HS-27A (cell line): ENCODE results near the gene ODAD4.

Source experiments
- DNase-seq: peaks from one replicate; pipeline ENCODE4 v3.0.0-alpha.2; 2012; ENCODE audit warnings: low read depth, missing footprints

ODAD4 gene

GRCh38 chr17:41971721-41972523 lies 41.5 kb downstream of the ODAD4 start:
- DNase-seq: no peak

DNA sequence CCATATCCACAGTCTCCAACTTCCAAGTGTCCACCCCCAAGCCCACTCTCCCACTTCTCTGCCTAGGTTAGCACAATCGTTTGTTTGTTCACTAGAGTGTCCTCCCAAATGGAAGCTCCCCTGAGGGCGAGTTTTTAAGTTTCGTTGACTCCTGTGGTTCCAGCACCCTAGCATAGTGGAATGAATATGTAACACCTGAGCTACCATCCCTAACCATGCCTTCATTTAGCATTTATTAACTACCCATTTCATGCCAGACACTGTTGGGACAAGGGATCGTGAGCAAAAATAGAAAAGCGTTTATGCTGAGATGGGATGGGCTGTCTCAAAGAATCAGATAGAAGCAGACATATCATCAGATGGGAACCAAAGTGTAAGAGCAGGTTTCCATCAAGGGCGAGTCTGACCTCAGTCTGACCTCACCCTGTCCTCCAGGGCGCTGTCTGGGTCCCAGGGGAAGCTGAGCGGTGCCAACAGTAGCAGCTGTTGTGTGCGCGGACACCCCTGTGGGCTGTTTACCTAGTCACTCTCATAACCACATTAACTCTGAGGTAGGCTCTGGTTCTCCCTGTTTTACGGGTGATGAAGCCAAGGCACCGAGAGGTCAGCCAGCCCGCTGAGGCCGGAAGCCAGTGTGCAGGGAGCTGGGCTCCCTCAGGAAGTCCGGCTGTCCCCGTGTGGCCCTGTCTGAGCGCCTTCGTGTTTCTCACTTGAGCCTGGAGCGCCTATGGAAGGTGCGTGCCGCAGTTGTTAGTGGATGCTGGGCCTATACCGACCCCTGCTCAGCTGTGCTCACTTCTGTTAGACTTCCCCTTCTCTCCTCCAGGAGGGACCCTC lies 42.4 kb downstream of the ODAD4 start:
- no peak for DNase-seq

DNA sequence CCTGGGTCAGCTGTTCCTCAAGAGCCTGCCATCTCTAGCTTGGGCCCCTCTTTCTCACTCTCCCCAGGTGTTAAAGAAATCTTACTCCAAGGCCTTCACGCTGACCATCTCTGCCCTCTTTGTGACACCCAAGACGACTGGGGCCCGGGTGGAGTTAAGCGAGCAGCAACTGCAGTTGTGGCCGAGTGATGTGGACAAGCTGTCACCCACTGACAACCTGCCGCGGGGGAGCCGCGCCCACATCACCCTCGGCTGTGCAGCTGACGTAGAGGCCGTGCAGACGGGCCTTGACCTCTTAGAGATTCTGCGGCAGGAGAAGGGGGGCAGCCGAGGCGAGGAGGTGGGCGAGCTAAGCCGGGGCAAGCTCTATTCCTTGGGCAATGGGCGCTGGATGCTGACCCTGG lies 43.0 kb downstream of the ODAD4 start:
- no peak for DNase-seq

- DNase-seq: no peak
These were observed 43.6 kb downstream of the ODAD4 start for GRCh38 chr17:41974031-41974430.

GRCh38 chr17:41974658-41975057 lies 44.2 kb downstream of the ODAD4 start:
- DNase-seq: no peak

DNA sequence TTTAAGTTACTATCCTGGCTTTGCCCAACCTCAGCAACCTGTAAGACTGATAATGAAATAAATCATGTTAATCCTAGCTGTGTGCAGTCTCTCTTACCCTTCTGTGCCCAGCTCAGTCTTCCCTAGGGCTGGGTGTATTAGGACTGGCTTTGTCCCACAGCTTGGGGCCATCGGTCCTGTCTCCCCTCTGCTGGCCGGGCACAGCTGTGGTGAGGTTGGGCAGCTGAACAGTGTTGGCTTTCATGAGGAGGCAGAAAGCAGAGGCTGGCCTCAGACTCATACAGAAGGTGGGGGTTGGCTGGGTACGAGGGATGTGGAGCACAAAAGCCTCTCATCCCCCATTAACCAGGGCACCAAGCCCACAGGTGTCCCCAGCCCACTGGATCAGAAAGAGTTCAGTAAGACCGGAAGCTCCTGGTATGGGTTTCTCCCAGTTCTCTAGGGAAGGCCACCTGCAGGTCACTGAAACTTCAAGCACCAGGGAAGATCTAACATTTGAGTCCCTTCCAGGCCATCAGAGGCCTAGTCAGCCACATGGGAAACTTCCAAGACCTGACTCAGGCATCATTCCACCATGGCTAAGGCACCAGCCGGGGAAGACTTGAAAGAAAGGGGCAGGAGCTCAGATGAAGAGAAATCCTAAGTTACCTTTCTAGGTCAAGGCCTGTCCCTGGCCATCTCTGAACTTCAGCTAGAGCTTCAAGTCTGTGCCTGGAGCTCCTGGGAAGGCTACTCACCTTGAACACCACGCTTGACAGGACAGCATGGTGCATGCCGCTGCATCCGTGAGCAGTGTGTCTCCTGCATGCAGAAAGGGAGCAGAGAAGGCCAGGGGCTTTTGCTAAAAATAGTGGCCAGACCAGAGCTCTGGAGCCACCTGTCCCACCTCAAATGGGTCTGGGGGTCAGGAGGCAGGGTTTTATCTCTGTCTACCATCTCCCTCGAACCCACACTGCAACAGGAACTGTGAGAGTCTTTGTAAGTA lies 45.0 kb downstream of the ODAD4 start:
- no peak for DNase-seq

DNA sequence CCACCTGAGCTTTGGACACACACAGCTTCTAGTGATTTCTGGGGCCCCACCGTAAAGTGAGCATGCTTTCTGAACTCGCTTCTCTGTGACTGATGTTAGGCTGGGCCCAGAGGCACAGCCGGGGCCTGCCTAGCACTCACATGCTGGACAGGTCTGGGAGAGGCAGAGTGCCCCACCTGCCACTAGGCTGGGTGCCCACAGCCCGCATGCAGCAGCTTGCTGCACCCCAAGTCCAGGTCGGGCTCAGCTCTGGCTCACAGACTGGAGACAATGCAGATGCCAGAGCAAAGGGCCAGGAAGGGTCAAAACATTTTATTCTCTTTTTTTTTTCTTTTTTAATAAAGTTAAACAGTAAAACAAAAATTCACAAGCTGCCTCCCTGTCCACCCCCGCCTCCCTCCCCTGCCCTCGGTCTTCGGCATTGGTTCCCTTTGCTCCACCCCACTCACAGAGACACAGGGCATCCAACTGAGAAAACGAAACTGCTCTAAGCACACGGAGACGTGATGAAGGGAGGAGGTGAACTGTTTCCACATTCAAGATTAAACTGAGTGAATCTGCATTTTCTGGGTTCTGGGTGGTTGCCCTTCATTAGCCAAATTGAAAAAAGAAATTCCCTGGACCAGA lies 45.8 kb downstream of the ODAD4 start:
- no peak for DNase-seq

DNA sequence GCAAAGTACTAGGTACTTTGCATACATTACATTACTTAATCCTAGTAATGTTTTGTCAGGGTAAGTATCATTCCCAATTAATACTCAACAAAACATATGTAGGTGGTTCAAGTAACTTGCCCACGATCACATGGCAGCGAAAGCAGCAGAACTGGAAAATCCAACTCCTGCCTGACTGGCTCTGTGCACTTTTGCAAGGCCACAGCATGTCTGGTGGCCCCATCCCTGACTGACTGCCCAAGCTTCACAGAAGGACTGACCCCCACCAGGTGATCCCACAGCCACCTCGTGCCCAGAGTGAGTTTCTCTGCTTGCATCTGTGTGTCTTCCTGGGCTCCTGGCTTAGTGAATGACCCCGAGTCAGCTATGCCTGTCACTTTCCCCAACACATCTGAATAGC lies 47.6 kb downstream of the ODAD4 start:
- no peak for DNase-seq

DNA sequence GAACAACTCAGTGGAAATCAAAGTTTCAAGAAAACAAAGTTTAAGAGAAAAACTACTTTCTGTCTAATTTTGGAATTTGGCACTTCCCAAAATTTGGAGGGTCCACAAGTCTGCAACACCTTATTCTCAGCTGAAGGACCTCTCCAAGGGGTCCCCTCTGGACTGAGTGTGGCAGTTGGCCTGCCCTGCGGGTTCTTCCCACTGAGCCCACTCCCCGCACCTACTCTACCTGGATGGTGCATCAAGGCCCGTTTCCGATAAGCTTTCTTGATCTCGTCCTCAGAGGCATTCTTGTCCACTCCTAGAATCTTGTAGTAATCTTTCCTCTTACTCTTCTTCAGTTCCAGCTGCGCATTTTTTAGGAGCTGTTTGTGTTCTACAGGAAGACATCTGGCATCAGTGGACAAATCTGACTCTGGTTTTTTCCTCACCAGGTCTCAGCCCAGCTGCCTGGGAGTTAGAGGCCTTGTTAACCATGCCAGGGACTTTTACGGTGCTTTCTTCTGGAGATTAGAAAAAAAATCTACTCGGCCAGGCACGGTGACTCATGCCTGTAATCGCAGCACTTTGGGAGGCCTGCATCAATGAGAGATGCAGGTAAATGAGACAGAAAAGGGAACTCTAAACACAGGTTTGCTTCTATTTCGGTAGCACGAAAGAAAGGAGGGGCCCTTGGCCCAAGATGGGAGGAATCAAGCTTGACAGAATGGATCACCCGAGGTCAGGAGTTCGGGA lies 51.8 kb downstream of the ODAD4 start:
- DNase-seq: no peak

GRCh38 chr17:41984454-41984853 lies 54.0 kb downstream of the ODAD4 start:
- no peak for DNase-seq

DNA sequence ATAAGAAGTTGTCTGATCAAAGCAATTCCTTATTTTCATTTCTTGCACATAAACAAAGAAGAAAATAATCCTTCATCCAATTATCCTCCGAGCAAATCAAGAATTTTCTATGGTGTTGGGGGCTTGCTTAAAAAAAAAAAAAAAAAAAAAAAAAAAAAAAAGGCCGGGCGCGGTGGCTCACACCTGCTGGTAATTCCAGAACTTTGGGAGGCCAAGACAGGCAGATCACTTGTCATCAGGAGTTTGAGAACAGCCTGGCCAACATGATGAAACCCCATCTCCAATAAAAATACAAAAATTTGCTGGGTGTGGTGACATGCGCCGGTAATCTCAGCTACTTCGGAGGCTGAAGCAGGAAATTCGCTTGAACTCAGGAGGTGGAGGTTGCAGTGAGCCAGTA lies 55.5 kb downstream of the ODAD4 start:
- no peak for DNase-seq

DNA sequence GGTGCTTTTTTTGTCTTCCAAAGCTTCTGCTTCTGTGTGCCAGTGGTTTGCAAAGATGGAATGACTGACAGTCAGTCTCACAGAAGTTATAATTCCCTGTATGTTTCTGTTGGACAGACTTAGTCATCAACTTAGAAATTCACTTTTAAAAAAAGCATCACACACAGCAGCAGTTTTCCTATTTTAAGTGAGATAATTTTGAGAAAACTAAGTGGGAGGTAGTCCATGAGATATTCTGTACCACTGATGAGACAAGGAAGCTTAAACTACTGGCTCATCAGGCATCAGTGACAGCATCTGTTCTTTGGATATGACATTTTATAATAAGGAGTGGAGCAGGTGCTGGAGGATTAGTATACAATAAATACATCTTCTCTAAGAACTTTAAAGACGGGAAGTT lies 56.2 kb downstream of the ODAD4 start:
- no peak for DNase-seq

- no peak for DNase-seq
These were observed 57.2 kb downstream of the ODAD4 start for GRCh38 chr17:41987642-41988041.

DNA sequence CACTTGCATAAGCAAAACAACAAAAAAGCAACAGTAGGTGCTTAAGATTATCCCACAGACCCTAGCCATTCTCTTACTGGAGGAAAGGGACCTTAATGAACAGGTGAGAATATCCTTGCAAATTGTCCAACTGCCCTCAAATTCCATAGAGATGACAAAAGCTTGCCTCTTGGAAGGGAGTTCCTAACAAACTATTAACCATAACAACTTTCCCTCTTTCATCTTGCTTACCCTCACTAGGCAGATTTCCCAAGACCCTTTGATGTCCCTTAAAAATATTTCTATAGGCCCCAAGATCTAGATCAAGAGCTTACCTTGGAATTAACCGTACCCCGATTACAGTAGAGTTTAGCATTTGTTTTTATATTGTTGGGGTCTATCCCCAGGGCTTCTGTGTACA lies 58.0 kb downstream of the ODAD4 start:
- DNase-seq: no peak

- no peak for DNase-seq
These were observed 59.4 kb downstream of the ODAD4 start for GRCh38 chr17:41989702-41990419.

DNA sequence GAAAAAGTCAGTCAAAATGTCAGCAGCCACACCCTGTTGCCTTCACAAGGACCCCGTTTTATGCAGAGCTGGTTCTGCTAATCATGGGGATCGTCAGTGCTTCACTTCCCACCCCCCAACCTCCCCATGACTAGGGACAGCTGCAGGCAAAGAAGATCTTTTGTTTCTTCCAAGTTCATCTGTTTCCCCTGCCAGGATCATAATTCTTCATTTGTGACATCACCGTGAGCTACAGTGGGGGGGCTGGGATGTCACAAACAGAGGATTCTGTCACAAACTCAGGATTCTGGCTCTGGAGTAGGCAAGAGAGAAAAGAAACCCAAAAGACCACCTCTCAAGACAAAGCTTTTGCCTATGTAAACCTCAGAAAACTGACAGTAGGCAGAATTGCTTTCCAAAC lies 62.2 kb downstream of the ODAD4 start:
- DNase-seq: no peak

DNA sequence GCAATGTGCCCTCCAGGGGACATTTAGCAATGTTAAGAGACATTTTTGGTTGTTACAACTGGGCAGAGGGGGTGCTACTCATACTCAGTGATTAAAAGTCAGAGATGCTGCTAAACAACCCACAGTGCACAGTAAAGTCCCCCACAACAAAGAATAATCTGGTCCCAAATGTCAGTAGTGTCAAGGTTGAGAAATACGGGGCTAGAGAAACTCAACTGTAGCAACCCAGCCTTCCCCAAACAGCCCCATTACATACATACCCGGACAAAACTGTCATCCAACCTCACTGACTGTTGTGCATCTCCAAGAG lies 66.4 kb downstream of the ODAD4 start:
- DNase-seq: no peak

DNA sequence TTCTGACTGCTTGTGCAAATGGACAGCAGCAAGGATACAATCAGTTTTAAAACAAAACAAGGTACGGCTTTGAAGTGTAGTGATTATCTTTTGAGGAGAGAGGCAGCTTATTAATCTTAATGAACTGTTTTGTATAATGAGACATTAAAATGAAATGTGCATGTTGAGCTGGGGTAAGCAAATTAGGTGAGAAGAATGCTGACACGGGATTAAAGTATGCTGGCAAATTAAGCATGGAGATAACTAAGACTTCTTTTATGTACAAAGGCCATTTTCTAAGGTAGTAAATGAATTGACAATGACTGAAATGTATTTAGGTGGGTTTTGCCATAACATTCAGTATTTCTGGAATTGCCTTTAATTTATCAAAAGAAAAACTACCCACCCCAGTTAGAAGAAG lies 68.1 kb downstream of the ODAD4 start:
- no peak for DNase-seq

GRCh38 chr17:42000413-42001133 lies 70.2 kb downstream of the ODAD4 start:
- no peak for DNase-seq

DNA sequence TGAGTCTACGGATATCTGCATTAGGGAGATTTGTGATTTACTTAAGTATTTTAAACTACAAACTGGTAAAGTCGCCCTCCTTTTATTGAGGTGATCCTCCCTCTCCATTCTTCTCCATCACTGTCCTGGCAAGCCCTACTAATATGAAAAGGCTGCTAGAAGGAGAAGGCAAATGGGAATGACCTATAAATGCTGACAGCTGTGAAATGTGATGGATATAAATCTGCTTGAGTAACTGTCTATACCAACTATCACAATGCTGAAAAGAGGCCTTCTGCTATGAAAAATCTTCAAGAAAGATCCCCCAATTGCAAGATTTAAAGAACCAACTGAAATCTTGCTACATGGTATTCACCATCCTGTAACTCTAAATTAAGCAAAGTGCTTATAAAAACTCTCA lies 71.3 kb downstream of the ODAD4 start:
- DNase-seq: no peak
